AG10803 (cell line): Measurements from ENCODE around the gene JPH3.
A peak's percentile ranks its signal among the peaks of the same experiment; 100 is the strongest.

ENCODE experiments used
- DNase-seq: peaks from one replicate; pipeline ENCODE4 v3.0.0; 2010; ENCODE audit warnings: low read depth
- H3K4me3 ChIP-seq: 2 replicates; pipeline ENCODE4 v1.5.1; 2011; ENCODE audit warnings: mild to moderate bottlenecking, low read length, control low read depth
- TF ChIP-seq, protein P1 (sequence below): conservative IDR thresholded peaks from 2 replicates; pipeline ENCODE4 v1.5.1; 2011; ENCODE audit warnings: mild to moderate bottlenecking, low read length, control low read depth, inconsistent platforms

JPH3 gene

DNA sequence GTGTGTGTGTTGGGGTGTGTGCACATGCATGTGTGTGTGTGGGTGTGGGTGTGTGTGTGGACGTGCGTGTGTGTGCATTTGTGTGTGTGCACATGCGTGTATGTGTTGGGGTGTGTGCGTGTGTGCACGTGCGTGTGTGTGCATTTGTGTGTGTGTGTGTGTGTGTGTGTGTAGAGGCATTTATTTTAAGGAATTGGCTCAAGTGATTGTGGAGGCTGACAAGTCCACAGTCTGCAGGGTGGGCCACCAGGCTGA, 37.9 kb upstream of the JPH3 start:
- TF ChIP-seq, protein P1, sequence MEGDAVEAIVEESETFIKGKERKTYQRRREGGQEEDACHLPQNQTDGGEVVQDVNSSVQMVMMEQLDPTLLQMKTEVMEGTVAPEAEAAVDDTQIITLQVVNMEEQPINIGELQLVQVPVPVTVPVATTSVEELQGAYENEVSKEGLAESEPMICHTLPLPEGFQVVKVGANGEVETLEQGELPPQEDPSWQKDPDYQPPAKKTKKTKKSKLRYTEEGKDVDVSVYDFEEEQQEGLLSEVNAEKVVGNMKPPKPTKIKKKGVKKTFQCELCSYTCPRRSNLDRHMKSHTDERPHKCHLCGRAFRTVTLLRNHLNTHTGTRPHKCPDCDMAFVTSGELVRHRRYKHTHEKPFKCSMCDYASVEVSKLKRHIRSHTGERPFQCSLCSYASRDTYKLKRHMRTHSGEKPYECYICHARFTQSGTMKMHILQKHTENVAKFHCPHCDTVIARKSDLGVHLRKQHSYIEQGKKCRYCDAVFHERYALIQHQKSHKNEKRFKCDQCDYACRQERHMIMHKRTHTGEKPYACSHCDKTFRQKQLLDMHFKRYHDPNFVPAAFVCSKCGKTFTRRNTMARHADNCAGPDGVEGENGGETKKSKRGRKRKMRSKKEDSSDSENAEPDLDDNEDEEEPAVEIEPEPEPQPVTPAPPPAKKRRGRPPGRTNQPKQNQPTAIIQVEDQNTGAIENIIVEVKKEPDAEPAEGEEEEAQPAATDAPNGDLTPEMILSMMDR: no peak
- no peak for DNase-seq
- no peak overlapping the region for H3K4me3 ChIP-seq

DNA sequence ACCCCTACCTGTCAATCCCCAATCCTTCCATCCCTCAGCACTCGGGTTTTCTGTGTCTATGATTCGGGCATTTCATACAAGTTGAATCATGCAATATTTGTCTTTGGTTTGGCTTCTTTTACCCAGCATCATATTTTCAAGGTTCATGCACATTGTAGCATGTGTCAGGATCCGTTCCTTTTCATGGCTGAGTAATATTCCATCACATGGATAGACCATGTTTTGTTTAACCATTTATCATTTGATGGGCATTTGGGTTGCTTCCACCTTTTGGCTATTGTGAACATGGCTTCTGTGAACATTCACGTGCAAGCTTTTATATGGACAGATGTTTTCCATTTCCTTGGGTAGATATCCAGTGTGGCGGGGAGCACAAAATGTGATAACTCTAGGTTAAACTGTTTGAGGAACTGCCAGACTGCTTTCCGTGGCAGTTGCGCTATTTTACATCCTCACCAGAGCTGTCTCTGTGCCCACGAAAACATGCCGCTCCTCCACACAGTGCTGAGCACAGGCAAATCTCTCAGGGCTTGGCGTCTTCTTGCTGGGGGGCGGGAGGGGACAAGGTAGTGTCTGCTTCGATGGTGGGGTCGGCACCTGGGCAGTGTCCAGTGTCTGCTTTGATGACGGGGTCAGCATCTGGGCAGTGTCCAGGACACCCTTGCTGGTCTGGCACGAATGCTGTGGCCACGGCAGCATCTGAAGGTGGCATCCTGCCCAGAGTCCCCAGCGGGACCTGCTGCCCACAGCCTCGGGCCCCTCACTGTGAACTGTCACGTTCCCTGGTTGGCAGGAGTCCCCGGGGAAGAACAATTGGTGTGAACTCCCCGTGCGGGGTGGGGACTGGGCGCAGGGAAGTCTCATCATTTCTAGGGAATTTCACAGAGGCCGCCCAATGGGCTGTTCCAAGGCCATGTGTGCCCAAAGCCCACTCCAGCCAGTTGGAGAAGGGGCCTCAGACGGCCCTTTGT, 32.4 kb upstream of the JPH3 start:
- TF ChIP-seq, protein P1: no peak
- DNase-seq: no peak

DNA sequence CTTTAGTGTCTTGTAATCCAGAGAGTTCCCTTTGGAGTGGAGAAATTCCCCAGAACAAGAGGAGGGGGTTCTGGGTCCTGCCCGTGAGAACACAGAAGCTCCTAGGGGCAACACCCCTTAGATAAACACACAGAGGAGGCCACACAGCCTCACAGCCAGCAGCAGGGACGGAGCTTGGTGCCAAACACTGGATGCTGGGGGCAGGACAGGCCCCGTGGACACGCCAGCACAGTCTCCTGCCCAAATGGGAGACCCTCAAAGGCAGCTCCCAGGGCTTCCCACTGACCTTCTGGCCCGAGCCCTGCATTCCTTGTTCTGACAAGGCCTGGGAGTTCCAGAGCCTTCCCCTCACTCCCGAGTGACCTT, 31.8 kb upstream of the JPH3 start:
- no peak for DNase-seq
- TF ChIP-seq, protein P1: no peak
- H3K4me3 ChIP-seq: no peak overlapping the region

More for the DNA sequence above, 32.4 kb upstream of the JPH3 start:
- H3K4me3 ChIP-seq: no peak overlapping the region

DNA sequence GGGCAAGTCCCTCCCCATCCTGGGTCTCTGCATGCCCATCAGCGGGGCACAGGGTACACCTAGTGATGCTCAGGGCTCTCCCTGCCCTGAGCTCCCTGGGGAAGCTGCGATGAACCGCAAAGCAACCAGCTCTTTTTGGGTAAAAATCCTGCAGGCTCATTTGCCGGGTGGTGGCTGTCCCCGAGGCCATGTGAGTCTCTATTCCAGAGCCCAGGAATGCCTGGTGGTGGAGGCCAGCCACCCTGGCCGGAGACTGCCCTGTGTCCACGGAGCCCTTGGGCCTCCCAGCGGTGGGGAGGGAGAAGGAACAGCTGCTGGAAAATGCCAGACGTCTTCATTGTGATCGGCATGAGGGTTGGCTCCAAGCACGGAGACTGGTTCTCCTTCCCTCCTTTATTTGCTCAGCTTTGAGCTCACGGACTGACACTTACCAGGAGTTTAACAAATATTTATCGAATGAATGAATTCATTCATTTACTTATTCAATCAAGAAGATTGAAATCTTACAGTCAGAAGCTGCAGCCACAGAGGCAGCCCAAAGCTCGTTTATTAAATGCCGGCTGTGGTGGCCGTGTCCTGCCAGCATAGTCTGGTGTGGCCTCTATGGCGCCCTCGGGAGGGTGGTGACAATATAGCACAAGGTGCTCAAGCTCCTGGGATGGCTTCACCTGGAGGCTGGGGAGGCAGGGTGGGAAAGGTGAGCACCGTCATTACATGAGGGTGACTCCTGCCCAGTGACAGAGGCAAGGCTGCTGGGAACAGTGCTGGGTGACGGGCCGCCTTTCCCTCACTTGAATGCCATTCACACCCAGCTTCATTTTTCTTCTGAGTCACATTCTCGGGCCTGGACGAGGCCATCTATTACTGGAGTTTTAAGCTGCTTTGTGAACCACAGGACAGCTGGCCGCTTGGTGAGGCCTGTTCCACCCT, 31.1 kb upstream of the JPH3 start:
- TF ChIP-seq, protein P1: peak; percentile 65
- H3K4me3 ChIP-seq: no peak overlapping the region
- DNase-seq: peak; percentile 61

DNA sequence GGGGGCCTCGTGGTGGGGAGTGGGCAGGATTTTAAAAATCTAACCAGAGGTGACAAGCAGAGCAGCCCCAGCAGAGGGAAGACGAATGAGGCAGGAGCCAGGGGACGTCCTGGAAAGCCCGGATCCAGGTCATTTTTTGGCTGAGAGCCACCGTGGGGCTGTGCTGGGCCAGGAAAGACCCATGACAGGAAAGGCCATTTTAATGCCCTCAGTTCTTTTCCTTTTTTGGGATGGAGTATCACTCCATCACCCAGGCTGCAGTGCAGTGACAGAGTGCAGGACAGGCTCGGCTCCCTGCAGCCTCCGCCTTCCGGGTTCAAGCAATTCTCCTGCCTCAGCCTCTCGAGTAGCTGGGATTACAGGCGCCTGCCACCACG, 30.5 kb upstream of the JPH3 start:
- DNase-seq: no peak
- TF ChIP-seq, protein P1: no peak
- no peak overlapping the region for H3K4me3 ChIP-seq

DNA sequence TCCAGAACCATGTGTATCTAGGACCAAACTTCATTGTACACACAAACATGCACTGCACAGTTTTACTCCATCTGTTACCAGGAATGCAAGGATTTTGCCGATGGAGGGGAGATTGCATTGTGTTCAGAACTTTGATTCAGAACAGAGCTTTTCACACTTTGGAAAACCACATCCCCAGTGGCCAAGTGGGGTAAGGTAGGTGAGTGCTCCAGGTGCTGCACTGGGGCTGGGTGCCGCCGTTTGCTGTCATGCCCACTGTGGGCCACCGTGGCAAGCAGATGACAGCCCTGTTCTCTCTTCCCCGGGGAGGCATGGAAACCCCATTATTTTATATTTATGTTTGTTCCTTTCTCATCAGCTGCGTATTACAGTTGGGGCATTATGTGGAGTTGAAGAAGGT, 29.3 kb upstream of the JPH3 start:
- H3K4me3 ChIP-seq: no peak overlapping the region
- DNase-seq: no peak
- TF ChIP-seq, protein P1: no peak
